Measurements from ENCODE around the gene KCNC1.
A peak's percentile ranks its signal among the peaks of the same experiment; 100 is the strongest.

GRCh38 chr11:17782145-17782544 is 47.6 kb downstream of the KCNC1 start:
- no peak for TF ChIP-seq YY1 (IDR thresholded peaks at IDR 0.05)
- TF ChIP-seq CTCF (IDR thresholded peaks at IDR 0.05; ENCODE audit: low read depth, low read length, missing input control) = no peak
- no peak for TF ChIP-seq RAD21 (IDR thresholded peaks at IDR 0.05)
- no peak for TF ChIP-seq GABPA (IDR thresholded peaks at IDR 0.05 in 1 of 2, conservative IDR thresholded peaks at IDR 0.05 in 1 of 2)
- TF ChIP-seq RXRA (IDR thresholded peaks at IDR 0.05) = peak; percentile 33 to 58
- no peak for TF ChIP-seq MAX (IDR thresholded peaks at IDR 0.05)
- peak; percentile 10 for TF ChIP-seq SP1 (IDR thresholded peaks at IDR 0.05)
- TF ChIP-seq REST (IDR thresholded peaks at IDR 0.05) = no peak
- TF ChIP-seq JUND (IDR thresholded peaks at IDR 0.05) = no peak
- no peak for TF ChIP-seq ATF3 (IDR thresholded peaks at IDR 0.05)
- TF ChIP-seq TAF1 (conservative IDR thresholded peaks at IDR 0.05) = no peak
- peak; percentile 9 to 25 for TF ChIP-seq HNF4A (conservative IDR thresholded peaks at IDR 0.05)
- no peak for TF ChIP-seq FOXA1 (IDR thresholded peaks at IDR 0.05)
